VCaP (cell line): Measurements from ENCODE around the gene CIB4.

ENCODE experiments used
- H3K27ac ChIP-seq: fragments of 450-650 bp; 2 replicates; pipeline ENCODE4 v1.5.1; 2017
- CTCF ChIP-seq: fragments of 450-650 bp; conservative IDR thresholded peaks from 2 replicates; pipeline ENCODE4 v1.5.1; 2017; ENCODE audit warnings: mild to moderate bottlenecking, moderate library complexity

Gene CIB4

GRCh38 chr2:26648516-26648915 is 7.3 kb upstream of the CIB4 start:
- peak overlapping the region; percentile 46; the same call in 1 of the 2 replicates for H3K27ac ChIP-seq
- TF ChIP-seq CTCF, result no peak

GRCh38 chr2:26647981-26648380 is 6.8 kb upstream of the CIB4 start:
- no peak for TF ChIP-seq CTCF
- H3K27ac ChIP-seq, result no peak overlapping the region

GRCh38 chr2:26646986-26647672 is 6.0 kb upstream of the CIB4 start:
- no peak overlapping the region for H3K27ac ChIP-seq
- no peak for TF ChIP-seq CTCF

- H3K27ac ChIP-seq, result no peak overlapping the region
- TF ChIP-seq CTCF, result no peak
Observed at GRCh38 chr2:26645762-26646161, 4.6 kb upstream of the CIB4 start.

GRCh38 chr2:26644188-26644835 is 3.1 kb upstream of the CIB4 start:
- peak overlapping the region; percentile 13; the same call in 1 of the 2 replicates for H3K27ac ChIP-seq
- TF ChIP-seq CTCF, result no peak

GRCh38 chr2:26642429-26642828 is 1.3 kb upstream of the CIB4 start:
- H3K27ac ChIP-seq, result no peak overlapping the region
- TF ChIP-seq CTCF, result no peak

GRCh38 chr2:26640331-26640745 is 828 bp downstream of the CIB4 start:
- no peak overlapping the region for H3K27ac ChIP-seq
- TF ChIP-seq CTCF, result no peak
